GM23248 (cell line): Measurements from ENCODE around the gene RAD51B.

Experiments used
- EZH2 ChIP-seq: fragments of 200-600 bp; sonication (generic); IDR thresholded peaks from 2 replicates; pipeline ENCODE4 v1.6.1; 2018; ENCODE audit warnings: antibody characterized with exemption, mild to moderate bottlenecking; ENCODE audit not compliant: insufficient read depth, poor library complexity, severe bottlenecking
- EZH2phosphoT487 ChIP-seq: fragments of 200-600 bp; sonication (generic); IDR thresholded peaks from 2 replicates; pipeline ENCODE4 v1.6.1; 2018; ENCODE audit warnings: antibody characterized with exemption, moderate library complexity, mild to moderate bottlenecking, low read depth; ENCODE audit not compliant: insufficient read depth

GRCh38 chr14:68278576-68279436 is 459.2 kb downstream of the RAD51B start:
- no peak for TF ChIP-seq EZH2
- TF ChIP-seq EZH2phosphoT487: no peak
